ENCODE results near the gene PDHX.

Gene PDHX

GRCh38 chr11:34928960-34929680, 12.7 kb downstream of the PDHX start:
- TF ChIP-seq, protein P1, sequence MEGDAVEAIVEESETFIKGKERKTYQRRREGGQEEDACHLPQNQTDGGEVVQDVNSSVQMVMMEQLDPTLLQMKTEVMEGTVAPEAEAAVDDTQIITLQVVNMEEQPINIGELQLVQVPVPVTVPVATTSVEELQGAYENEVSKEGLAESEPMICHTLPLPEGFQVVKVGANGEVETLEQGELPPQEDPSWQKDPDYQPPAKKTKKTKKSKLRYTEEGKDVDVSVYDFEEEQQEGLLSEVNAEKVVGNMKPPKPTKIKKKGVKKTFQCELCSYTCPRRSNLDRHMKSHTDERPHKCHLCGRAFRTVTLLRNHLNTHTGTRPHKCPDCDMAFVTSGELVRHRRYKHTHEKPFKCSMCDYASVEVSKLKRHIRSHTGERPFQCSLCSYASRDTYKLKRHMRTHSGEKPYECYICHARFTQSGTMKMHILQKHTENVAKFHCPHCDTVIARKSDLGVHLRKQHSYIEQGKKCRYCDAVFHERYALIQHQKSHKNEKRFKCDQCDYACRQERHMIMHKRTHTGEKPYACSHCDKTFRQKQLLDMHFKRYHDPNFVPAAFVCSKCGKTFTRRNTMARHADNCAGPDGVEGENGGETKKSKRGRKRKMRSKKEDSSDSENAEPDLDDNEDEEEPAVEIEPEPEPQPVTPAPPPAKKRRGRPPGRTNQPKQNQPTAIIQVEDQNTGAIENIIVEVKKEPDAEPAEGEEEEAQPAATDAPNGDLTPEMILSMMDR (IDR thresholded peaks at IDR 0.05) = no peak

- TF ChIP-seq, protein P1 (IDR thresholded peaks at IDR 0.05) = no peak
Observed at GRCh38 chr11:34929794-34930763, 13.7 kb downstream of the PDHX start.

DNA sequence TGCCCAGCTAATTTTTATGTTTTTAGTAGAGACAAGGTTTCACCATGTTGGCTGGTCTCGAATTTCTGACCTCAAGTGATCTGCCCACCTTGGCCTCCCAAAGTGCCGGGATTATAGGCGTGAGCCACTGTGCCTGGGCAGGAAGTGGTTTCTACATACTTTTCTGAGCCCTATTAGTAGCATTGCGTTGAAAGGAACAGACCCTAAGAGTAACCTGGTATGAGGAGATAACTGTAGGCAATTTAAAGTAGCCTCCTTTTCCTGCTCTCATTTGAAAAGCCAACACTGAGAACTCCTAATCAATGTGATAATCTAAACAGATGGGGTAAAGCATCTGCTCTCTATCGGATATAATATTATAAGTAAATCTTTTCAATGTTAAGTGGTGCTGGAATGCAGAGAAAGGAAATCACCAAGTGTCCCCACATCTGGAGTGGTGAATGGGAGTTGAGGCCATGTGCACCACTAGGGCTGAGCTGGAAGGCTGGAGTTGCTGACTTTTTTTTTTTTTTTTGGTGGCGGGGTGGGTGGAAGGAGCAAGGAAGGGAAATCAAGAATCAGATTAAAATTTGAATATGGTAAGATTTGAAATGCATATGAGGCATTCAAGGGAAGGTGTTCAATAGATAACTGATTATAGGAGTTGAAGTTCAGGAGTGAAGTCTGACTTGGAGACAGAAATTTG, 20.7 kb downstream of the PDHX start:
- TF ChIP-seq, protein P1 (IDR thresholded peaks at IDR 0.05) = no peak

- TF ChIP-seq, protein P1 (IDR thresholded peaks at IDR 0.05) = no peak
Observed at GRCh38 chr11:34938611-34939010, 22.2 kb downstream of the PDHX start.

DNA sequence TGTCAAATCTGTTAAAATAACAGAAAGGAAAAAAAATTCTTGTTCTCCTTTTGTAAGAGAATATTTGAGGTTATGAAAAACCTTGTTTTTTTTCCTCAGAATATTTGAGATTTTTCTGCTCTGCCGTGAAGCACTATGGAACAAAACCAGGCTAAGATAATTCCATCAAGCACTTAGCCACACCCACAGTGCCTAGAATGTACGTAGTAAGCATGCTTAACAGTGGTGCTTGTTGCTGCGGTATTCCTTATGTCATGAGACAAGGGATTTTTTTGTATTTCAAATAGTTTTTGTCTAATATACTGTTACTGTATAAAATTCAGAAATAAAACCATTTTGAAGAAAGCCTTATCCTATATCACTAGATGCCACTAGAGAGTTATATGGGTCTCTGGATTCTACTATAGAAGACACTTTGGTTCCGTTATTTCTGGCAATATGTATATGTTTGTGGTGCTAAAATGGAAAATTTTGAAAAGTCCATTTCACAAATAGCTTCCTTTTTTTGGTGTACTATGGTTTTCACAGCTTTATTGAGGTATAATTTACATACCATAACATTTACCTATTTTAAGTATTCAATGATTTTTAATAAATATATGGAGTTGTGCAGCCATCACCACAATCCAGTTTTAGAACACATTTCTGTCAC, 23.7 kb downstream of the PDHX start:
- TF ChIP-seq, protein P1 (IDR thresholded peaks at IDR 0.05) = no peak

GRCh38 chr11:34941688-34942087, 25.3 kb downstream of the PDHX start:
- TF ChIP-seq, protein P1 (IDR thresholded peaks at IDR 0.05) = no peak

DNA sequence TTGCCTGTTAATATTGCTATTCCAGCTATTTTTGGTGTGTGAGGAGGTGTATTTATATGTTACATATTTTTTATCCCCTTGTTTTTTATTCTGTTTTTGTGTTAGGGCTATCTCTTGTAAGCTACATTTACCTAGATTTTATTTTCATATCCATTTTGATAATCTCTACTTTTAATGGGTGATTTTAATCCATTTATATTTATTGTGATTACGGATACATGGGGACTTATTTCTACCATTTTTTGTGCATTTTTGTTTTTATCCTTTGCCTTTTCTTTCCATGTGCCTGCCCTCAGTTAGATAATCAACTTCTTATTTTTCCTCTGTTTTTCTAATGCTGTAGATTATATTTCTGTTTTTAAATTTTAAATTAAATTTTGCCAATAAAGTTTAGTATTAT, 28.3 kb downstream of the PDHX start:
- TF ChIP-seq, protein P1 (IDR thresholded peaks at IDR 0.05) = no peak

Measured in LNCAP (cell line).